RWPE2 (cell line): ENCODE results near the gene RCL1.

Experiments used
- ATAC-seq: fragments of 200-7000 bp; cut with Tn5 transposase; 3 replicates; pipeline ENCODE4 v1.9.1; 2021; ENCODE audit warnings: low read depth
- DNase-seq: peaks from one replicate; pipeline ENCODE4 v3.0.0-alpha.2; 2020; ENCODE audit warnings: low spot score
- H3K27ac ChIP-seq: fragments of 450-650 bp; 2 replicates; pipeline ENCODE4 v1.5.1; 2017; ENCODE audit warnings: mild to moderate bottlenecking; ENCODE audit not compliant: poor library complexity, severe bottlenecking
- H3K27me3 ChIP-seq: fragments of 250-450 bp; sonication (Bioruptor Pico); 2 replicates; pipeline ENCODE4 v1.5.1; 2021; ENCODE audit warnings: mild to moderate bottlenecking, moderate library complexity; ENCODE audit not compliant: insufficient read depth, poor library complexity, severe bottlenecking
- H3K36me3 ChIP-seq: fragments of 250-450 bp; sonication (Bioruptor Pico); 2 replicates; pipeline ENCODE4 v1.5.1; 2020; ENCODE audit warnings: low read depth, mild to moderate bottlenecking, moderate library complexity
- H3K4me1 ChIP-seq: fragments of 250-450 bp; sonication (Bioruptor Pico); 2 replicates; pipeline ENCODE4 v1.5.1; 2021; ENCODE audit warnings: mild to moderate bottlenecking, moderate library complexity; ENCODE audit not compliant: insufficient read depth, poor library complexity, severe bottlenecking
- H3K4me3 ChIP-seq: fragments of 250-450 bp; sonication (Bioruptor Pico); 2 replicates; pipeline ENCODE4 v1.5.1; 2021; ENCODE audit warnings: mild to moderate bottlenecking, moderate library complexity; ENCODE audit not compliant: severe bottlenecking
- H3K9me3 ChIP-seq: fragments of 250-450 bp; sonication (Bioruptor Pico); 2 replicates; pipeline ENCODE4 v1.5.1; 2021; ENCODE audit warnings: mild to moderate bottlenecking, moderate library complexity; ENCODE audit not compliant: severe bottlenecking
- TF ChIP-seq, protein P1 (sequence below): fragments of 450-650 bp; IDR thresholded peaks from one replicate; pipeline ENCODE4 v1.5.1; 2017; ENCODE audit warnings: mild to moderate bottlenecking, moderate library complexity; ENCODE audit not compliant: poor library complexity, severe bottlenecking

The RCL1 gene

DNA sequence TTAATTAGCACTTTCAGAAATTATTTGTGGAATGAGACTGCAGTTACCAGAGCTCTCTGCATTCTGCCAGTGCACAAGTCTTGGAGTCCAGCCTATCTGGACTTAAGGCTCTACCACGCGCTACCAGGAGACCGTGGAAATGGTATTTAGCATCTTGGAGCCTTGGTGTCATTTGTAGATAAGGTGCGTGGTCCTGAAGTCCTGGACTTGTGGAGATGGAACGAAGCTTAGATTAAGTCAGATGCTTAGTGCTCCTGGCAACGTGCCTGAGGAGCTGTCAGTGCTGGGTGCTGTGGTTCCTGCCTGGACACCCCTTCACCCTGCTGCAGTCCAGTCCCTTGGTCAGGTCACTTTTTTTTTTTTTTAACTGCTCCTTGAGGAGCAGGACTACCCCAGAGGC lies 59.7 kb downstream of the RCL1 start:
- no peak overlapping the region for H3K4me3 ChIP-seq
- no peaks in the 10 kb centered on the region for H3K27me3 ChIP-seq
- TF ChIP-seq, protein P1, sequence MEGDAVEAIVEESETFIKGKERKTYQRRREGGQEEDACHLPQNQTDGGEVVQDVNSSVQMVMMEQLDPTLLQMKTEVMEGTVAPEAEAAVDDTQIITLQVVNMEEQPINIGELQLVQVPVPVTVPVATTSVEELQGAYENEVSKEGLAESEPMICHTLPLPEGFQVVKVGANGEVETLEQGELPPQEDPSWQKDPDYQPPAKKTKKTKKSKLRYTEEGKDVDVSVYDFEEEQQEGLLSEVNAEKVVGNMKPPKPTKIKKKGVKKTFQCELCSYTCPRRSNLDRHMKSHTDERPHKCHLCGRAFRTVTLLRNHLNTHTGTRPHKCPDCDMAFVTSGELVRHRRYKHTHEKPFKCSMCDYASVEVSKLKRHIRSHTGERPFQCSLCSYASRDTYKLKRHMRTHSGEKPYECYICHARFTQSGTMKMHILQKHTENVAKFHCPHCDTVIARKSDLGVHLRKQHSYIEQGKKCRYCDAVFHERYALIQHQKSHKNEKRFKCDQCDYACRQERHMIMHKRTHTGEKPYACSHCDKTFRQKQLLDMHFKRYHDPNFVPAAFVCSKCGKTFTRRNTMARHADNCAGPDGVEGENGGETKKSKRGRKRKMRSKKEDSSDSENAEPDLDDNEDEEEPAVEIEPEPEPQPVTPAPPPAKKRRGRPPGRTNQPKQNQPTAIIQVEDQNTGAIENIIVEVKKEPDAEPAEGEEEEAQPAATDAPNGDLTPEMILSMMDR = no peak
- no peak for DNase-seq
- H3K36me3 ChIP-seq = peaks cover 67% of the 10 kb centered on the region
- no peaks in the 10 kb centered on the region for H3K9me3 ChIP-seq
- ATAC-seq = no peak
- H3K27ac ChIP-seq = no peak overlapping the region
- H3K4me1 ChIP-seq = no peaks in the 10 kb centered on the region

DNA sequence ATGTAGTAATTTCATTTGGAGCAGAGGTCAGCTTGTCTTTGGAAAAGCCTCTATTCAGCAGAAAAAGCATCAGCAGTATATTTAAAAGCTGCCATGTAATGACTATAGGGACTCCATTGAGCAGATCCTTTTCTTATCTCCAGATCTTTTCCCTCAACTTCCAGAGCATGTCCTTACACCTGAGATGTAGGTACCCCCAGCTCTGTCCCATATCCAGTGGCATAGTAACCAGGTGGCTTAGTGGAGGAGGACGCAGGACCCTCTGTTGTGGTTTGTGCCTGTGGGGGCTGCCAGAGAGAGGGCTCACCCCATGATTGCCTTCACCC lies 61.5 kb downstream of the RCL1 start:
- Histone ChIP-seq H3K27ac (no peak overlapping the region), H3K36me3 (peaks cover 53% of the 10 kb centered on the region), H3K9me3 (no peaks in the 10 kb centered on the region), H3K4me1 (no peaks in the 10 kb centered on the region), H3K4me3 (no peak overlapping the region), H3K27me3 (no peaks in the 10 kb centered on the region)
- TF ChIP-seq, protein P1 = no peak
- ATAC-seq = no peak
- DNase-seq = no peak

DNA sequence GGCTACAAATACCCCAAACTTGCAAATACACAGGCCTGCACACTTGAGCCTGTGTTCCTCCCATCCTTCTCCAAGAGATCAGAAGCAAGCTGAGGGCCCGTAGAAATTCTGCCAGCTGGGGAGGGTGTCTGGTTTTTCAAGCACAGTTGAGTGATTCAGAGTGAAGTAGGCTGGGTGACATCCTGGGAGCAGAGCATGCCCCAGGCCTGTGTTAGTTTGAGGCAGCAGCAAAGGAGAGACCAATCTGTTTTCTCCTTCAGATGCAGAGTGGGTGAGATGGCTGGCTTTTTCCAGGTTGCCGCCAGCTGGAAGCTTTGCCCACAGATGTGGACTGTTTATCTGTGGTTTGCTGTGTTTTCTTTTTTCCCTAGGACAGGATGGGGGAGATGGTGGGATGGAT lies 63.1 kb downstream of the RCL1 start:
- H3K36me3 ChIP-seq = peaks cover 57% of the 10 kb centered on the region
- H3K4me3 ChIP-seq = no peak overlapping the region
- H3K27ac ChIP-seq = no peak overlapping the region
- H3K9me3 ChIP-seq = no peaks in the 10 kb centered on the region
- no peaks in the 10 kb centered on the region for H3K27me3 ChIP-seq
- DNase-seq (no peak), ATAC-seq (no peak)
- H3K4me1 ChIP-seq = no peaks in the 10 kb centered on the region
- TF ChIP-seq, protein P1 = no peak

DNA sequence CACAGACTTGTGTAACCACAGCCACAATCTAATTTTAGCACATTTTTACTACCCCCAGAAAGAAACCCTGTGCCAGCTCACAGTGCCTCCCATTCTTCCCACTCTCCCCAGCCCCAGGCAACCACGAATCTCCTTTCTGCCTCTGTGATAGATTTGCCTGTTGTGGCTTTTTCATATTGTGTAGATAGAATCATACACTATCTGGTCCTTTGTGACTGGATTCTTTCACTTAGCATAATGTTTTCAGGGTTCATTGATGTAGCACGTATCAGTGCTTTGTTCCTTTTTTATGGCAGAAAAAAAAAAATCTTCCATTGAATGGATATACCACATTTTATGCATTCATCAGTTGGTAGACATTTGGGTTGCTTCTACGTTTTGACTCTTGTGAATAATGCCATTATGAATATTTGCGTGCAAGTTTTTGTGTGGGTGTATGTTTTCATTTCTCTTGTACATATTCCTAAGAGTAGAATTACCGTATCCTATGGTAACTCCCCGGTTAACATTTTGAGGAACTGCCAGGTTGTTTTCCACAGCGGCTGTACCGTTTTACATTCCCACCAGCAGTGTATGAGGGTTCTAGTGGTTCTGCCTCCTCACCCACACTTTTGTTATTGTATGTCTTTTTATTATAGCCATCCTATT lies 64.5 kb downstream of the RCL1 start:
- H3K36me3 ChIP-seq = peaks cover 48% of the 10 kb centered on the region
- DNase-seq = no peak

DNA sequence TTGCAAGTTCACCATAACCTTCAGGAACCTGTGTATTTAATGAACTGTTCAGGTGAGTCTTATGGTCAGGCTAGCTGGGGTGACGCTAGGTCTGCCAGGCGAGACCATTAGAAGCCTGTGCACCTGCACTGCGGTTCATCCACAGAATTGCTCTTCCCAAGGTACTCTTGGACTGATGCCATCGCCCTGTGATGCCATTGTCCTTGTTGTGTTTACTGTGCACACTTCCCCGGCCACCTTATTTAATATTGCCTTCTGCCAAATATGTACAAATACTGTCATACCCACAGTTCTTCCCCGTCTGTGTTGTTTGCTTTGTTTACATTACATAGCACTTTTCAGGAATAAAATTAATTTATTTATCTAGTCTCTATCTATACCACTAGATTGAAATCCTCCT lies 66.3 kb downstream of the RCL1 start:
- TF ChIP-seq, protein P1 = no peak
- ATAC-seq = no peak
- H3K4me3 ChIP-seq = no peak overlapping the region
- no peaks in the 10 kb centered on the region for H3K9me3 ChIP-seq
- no peak for DNase-seq
- H3K4me1 ChIP-seq = no peaks in the 10 kb centered on the region
- peaks cover 34% of the 10 kb centered on the region for H3K36me3 ChIP-seq
- no peaks in the 10 kb centered on the region for H3K27me3 ChIP-seq
- H3K27ac ChIP-seq = no peak overlapping the region

More for the DNA sequence above, 64.5 kb downstream of the RCL1 start:
- Histone ChIP-seq H3K4me1 (no peaks in the 10 kb centered on the region), H3K4me3 (no peak overlapping the region), H3K27me3 (no peaks in the 10 kb centered on the region), H3K27ac (no peak overlapping the region), H3K9me3 (no peaks in the 10 kb centered on the region)
- TF ChIP-seq, protein P1 = no peak
- ATAC-seq = no peak
